Measurements from ENCODE around the gene GPC5.

- TF ChIP-seq POLR2A (IDR thresholded peaks at IDR 0.05; ENCODE audit: low read depth, low read length) (no peak), EZH2 (IDR thresholded peaks at IDR 0.05; ENCODE audit: borderline replicate concordance, low read depth, low read length, severe bottlenecking) (no peak), GATA2 (IDR thresholded peaks at IDR 0.05; ENCODE audit: insufficient read depth, insufficient read length, low read depth, low read length) (no peak), POLR2AphosphoS5 (IDR thresholded peaks at IDR 0.05; ENCODE audit: insufficient read depth, low read depth, low read length) (no peak), MAX (IDR thresholded peaks at IDR 0.05; ENCODE audit: insufficient read depth, insufficient read length) (no peak), MYC (IDR thresholded peaks at IDR 0.05; ENCODE audit: low read depth, low read length) (no peak), JUN (IDR thresholded peaks at IDR 0.05; ENCODE audit: borderline replicate concordance, insufficient read depth, insufficient read length, low read depth) (no peak), FOS (IDR thresholded peaks at IDR 0.05; ENCODE audit: borderline replicate concordance, insufficient read depth, low read length) (no peak)
- TF ChIP-seq, protein P1, sequence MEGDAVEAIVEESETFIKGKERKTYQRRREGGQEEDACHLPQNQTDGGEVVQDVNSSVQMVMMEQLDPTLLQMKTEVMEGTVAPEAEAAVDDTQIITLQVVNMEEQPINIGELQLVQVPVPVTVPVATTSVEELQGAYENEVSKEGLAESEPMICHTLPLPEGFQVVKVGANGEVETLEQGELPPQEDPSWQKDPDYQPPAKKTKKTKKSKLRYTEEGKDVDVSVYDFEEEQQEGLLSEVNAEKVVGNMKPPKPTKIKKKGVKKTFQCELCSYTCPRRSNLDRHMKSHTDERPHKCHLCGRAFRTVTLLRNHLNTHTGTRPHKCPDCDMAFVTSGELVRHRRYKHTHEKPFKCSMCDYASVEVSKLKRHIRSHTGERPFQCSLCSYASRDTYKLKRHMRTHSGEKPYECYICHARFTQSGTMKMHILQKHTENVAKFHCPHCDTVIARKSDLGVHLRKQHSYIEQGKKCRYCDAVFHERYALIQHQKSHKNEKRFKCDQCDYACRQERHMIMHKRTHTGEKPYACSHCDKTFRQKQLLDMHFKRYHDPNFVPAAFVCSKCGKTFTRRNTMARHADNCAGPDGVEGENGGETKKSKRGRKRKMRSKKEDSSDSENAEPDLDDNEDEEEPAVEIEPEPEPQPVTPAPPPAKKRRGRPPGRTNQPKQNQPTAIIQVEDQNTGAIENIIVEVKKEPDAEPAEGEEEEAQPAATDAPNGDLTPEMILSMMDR (IDR thresholded peaks at IDR 0.05; ENCODE audit: extremely low read depth in 1 of 2, insufficient read depth in 1 of 2, low read depth in 1 of 2, low read length in 2 of 2) = no peak
Measured at GRCh38 chr13:92029641-92030040, 631.2 kb downstream of the GPC5 start.

Measured in endothelial cell of umbilical vein (primary cell).